ENCODE data around the gene SEPTIN10.
"Not testable (repeated sequence)": the region's sequence is repeated elsewhere in the genome, so short reads cannot be mapped to it uniquely, and the experiment has no call there.

SEPTIN10 gene

DNA sequence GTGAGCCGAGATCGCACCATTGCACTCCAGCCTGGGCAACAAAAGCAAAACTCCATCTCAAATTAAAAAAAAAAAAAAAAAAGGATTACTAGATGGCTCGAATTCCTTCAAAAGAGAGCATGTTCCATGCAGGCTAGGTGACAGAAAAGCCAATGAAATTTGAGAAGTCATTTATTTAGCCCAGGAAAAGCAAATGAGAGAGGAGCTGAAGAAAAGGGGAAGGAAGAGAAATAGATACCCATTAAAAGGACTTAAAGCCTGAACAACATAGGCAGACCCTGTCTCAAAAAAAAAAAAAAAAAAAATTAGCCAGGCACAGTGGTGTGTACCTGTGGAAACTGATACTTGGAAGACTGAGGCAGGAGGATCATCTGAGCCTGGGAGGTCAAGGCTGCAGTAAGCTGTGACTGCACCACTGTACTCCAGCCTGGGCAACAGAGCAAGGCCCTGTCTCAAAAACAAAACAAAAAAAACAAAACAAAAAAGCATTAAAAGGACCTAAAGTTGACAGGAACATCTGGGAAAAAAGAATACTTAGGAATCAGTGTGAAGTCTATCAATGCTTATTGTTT lies 11.1 kb downstream of the SEPTIN10 start:
- Mint-ChIP-seq H3K36me3 (ENCODE audit: insufficient read depth) (no peaks in the 10 kb centered on the region), H3K9me3 (no peaks in the 10 kb centered on the region), H3K4me1 (ENCODE audit: low read depth in 2 of 2) (no peaks in the 10 kb centered on the region), H3K27ac (no peak overlapping the region), H3K27me3 (peaks cover 36 to 52% of the 10 kb centered on the region in 2 donors), H3K4me3 (no peak overlapping the region)
- no peak for ATAC-seq (replicated peaks)
- no peak for DNase-seq

DNA sequence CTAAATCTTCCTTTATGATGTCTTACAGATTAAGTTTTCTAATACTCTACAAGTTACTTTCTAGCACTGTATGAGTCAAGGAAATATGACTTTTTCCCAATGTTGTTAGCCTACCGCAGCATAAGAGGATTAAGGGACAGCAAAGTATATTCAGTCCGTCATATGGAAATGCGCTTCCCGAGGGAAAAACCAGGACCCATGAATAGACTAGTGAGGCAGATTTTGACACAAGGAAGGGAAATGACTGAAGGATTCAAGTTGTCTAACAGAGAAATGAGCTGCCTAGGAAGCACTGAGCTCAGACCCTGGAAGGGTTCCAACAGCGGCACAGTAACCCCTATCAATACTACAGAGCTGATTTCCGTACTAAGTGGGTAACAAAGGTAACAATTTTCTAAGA lies 12.0 kb downstream of the SEPTIN10 start:
- Mint-ChIP-seq H3K9me3 (no peaks in the 10 kb centered on the region), H3K36me3 (ENCODE audit: insufficient read depth) (no peaks in the 10 kb centered on the region)

DNA sequence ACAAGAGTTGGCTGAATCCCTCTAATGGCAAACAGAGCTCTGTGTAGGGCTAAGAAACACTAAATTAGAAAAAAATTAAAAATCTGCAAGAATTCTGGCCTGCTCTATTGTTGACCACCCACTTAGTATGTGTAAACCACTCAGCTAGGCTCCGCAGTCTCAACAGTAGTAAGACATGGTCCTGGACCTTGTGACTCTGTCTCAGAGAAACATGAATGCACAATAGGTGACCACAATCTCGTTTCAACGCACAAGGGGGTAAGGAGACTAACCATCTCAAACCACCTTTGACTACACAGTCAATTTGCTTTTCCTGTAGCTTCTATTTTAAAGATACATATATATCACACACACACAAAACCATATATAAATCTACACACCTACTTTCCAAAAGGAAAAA lies 16.5 kb downstream of the SEPTIN10 start:
- ATAC-seq (replicated peaks) = no peak
- H3K27ac Mint-ChIP-seq = no peak overlapping the region
- no peaks in the 10 kb centered on the region for H3K9me3 Mint-ChIP-seq

More for the DNA sequence above, 12.0 kb downstream of the SEPTIN10 start:
- ATAC-seq (replicated peaks) (no peak), DNase-seq (no peak)
- Mint-ChIP-seq H3K27ac (no peak overlapping the region), H3K27me3 (peaks cover 33 to 46% of the 10 kb centered on the region in 2 donors), H3K4me3 (no peak overlapping the region), H3K4me1 (ENCODE audit: low read depth in 2 of 2) (no peaks in the 10 kb centered on the region)

DNA sequence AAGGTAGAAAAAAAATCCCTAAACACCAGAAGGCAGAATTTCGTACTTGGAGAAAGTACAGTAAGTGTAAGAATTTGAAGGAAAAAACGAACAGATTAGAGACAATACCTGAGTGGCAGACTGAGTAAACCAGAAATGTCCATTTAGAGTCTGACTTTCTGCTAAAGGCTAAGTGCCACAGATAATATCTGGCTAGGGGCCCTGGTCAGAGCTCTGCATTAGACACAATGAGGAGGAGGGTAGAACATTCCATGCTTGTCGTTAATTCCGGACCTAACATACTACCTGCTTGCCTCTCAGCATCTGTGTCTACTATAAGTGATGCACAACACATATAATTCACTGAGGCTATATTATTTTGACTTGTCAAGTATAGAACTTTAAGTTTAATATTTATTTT lies 18.1 kb downstream of the SEPTIN10 start:
- no peaks in the 10 kb centered on the region for H3K9me3 Mint-ChIP-seq
- ATAC-seq (replicated peaks) (no peak), DNase-seq (no peak)
- H3K4me3 Mint-ChIP-seq = no peak overlapping the region
- H3K36me3 Mint-ChIP-seq (ENCODE audit: insufficient read depth) = no peaks in the 10 kb centered on the region
- no peak overlapping the region for H3K27ac Mint-ChIP-seq
- peaks cover 18 to 31% of the 10 kb centered on the region in 2 donors for H3K27me3 Mint-ChIP-seq
- H3K4me1 Mint-ChIP-seq (ENCODE audit: low read depth in 2 of 2) = no peaks in the 10 kb centered on the region

More for the DNA sequence above, 16.5 kb downstream of the SEPTIN10 start:
- DNase-seq = no peak
- no peaks in the 10 kb centered on the region for H3K36me3 Mint-ChIP-seq (ENCODE audit: insufficient read depth)
- H3K27me3 Mint-ChIP-seq = peaks cover 24 to 28% of the 10 kb centered on the region in 2 donors
- no peaks in the 10 kb centered on the region for H3K4me1 Mint-ChIP-seq (ENCODE audit: low read depth in 2 of 2)
- no peak overlapping the region for H3K4me3 Mint-ChIP-seq

DNA sequence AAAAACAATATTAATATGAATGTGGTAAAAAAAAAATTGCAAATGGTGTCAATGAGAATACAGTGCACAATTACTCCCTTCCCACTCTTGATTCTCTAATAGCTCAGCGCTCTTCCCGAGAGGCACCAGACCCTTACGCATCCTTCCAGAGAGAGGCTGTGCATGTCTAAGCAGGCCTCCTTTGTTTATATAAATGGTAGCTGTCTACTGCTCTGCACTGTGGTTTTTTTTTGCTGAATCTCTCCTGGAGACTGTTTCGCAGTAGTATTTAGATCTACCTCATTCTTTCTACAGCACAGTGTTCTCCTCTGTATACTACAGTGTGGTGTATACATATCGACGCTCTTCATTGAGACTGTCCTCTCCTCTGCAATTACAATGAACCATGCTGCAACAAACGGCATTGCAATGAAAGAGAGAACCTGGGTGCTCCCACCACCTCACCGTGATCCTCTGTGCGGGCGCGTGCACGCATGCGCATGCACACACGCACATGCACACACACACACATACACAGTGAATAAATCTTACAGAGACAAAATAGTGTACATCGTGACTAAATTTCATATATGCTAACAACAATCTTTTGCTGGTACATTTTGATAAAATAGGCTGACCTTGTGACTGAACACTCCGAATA lies 19.4 kb downstream of the SEPTIN10 start:
- Mint-ChIP-seq H3K27ac (no peak overlapping the region), H3K9me3 (no peaks in the 10 kb centered on the region), H3K36me3 (ENCODE audit: insufficient read depth) (no peaks in the 10 kb centered on the region), H3K4me3 (no peak overlapping the region), H3K27me3 (peaks cover 12 to 23% of the 10 kb centered on the region in 2 donors), H3K4me1 (ENCODE audit: low read depth in 2 of 2) (no peaks in the 10 kb centered on the region)
- ATAC-seq (replicated peaks) = no peak
- DNase-seq = no peak

DNA sequence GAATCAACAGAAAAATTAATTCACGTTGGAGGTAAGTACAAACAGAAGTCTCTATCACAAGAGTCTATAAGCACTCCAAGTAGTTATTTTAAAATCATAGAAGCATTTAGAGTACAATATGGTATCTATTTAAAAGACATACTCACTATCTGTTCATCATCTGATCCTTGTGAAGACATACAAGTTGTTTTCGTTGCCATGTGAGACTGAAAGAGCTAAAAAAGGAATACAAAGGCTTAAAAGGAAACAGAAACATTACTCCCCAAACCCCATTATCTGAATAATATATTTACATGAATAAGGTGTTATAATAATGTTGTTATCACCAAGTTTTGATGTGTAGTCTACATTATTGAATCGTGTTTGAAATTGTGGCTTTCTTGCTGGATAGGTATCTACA lies 20.9 kb downstream of the SEPTIN10 start:
- H3K4me3 Mint-ChIP-seq = no peak overlapping the region
- H3K9me3 Mint-ChIP-seq = no peaks in the 10 kb centered on the region
- H3K36me3 Mint-ChIP-seq (ENCODE audit: insufficient read depth) = no peaks in the 10 kb centered on the region
- H3K27ac Mint-ChIP-seq = no peak overlapping the region
- no peak for ATAC-seq (replicated peaks)
- H3K27me3 Mint-ChIP-seq = peaks cover 12 to 23% of the 10 kb centered on the region in 2 donors
- DNase-seq = no peak
- no peaks in the 10 kb centered on the region for H3K4me1 Mint-ChIP-seq (ENCODE audit: low read depth in 2 of 2)

DNA sequence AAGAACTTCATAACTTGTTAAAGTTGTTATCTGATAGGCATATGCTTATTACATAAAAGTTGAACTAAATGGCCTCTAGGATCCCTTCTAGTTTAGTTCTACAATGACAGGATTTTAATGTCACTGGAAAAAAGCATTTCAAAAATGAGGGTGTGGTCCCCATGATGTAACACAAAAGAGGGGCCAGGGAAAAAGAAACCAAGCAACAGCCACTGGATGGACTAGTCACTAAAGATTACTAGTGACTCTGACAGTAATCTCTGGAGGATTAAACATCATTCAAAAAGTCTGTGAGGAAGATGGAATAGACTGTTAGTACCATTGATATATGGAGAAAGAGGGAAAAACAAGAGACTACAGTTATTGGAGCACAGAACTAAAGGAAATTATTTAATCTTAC lies 22.6 kb downstream of the SEPTIN10 start:
- Mint-ChIP-seq H3K27ac (no peak overlapping the region), H3K4me1 (ENCODE audit: low read depth in 2 of 2) (no peaks in the 10 kb centered on the region), H3K36me3 (ENCODE audit: insufficient read depth) (no peaks in the 10 kb centered on the region), H3K27me3 (peaks cover 12 to 23% of the 10 kb centered on the region in 2 donors), H3K9me3 (no peaks in the 10 kb centered on the region), H3K4me3 (no peak overlapping the region)
- no peak for ATAC-seq (replicated peaks)
- no peak for DNase-seq

DNA sequence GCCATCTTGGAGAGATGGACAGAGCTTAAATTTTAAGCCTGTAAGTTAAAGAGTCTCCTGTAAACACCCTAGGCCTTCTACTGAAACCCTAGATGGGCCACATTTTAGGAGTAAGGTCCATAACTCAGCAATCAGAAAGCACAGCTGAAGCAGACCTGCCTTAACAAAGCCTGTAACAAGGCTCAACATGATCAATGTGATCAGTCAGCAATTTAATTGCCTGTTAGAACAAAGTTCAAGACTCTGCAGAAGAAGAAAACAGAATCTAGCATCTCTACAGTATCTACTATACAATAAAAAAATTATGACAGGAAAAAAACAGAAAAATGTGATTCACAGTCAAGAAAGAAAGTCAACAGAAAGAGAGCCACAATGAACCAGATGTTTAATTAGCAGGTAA lies 27.1 kb downstream of the SEPTIN10 start:
- Mint-ChIP-seq H3K9me3 (no peaks in the 10 kb centered on the region), H3K27me3 (peaks cover 12 to 14% of the 10 kb centered on the region in 2 donors), H3K4me3 (no peak overlapping the region), H3K36me3 (ENCODE audit: insufficient read depth) (no peaks in the 10 kb centered on the region), H3K4me1 (ENCODE audit: low read depth in 2 of 2) (no peaks in the 10 kb centered on the region), H3K27ac (peak overlapping the region in 1 of 2 donors; percentile 26)
- ATAC-seq (replicated peaks) (no peak), DNase-seq (no peak)

DNA sequence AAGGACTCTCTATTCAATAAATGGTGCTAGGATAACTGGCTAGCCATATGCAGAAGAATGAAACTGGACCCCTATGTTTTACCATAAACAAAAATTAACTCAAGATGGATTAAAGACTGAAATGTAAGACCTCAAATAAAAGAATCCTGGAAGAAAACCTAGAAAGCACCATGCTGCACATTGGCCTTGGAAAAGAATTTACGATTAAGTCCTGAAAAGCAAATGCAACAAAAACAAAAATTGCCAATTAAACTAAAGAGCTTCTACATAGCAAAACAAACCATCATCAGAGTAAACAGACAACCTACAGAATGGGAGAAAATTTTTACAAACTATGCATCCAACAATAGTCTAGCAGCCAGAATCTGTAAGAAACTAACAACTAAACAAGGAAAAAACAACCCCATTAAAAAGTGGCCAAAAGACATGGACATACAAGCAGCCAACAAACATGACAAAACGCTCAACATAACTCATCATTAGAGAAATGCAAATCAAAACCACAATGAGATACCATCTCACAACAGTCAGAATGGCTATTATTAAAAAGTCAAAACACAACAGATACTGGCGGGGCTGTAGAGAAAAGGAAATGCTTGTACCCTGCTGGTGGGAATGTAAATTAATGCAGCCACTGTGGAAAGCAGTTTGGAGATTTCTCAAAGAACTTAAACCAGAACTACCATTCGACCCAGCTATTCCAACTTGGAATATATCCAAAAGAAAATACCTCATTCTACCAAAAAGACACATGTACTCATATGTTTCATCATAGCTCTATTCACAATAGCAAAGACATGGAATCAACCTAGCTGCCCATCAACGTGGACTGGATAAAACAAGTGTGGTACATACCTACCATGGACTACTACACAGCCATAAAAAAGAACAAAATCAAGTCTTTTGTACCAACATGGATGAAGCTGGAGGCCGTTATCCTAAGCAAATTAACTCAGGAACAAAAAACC lies 30.6 kb downstream of the SEPTIN10 start:
- no peak for DNase-seq
- no peak overlapping the region for H3K27ac Mint-ChIP-seq
- no peak for ATAC-seq (replicated peaks)
- no peak overlapping the region for H3K4me3 Mint-ChIP-seq
- peaks cover 0 to 8% of the 10 kb centered on the region in 2 donors for H3K27me3 Mint-ChIP-seq
- no peaks in the 10 kb centered on the region for H3K36me3 Mint-ChIP-seq (ENCODE audit: insufficient read depth)
- H3K9me3 Mint-ChIP-seq = no peaks in the 10 kb centered on the region
- H3K4me1 Mint-ChIP-seq (ENCODE audit: low read depth in 2 of 2) = no peaks in the 10 kb centered on the region

DNA sequence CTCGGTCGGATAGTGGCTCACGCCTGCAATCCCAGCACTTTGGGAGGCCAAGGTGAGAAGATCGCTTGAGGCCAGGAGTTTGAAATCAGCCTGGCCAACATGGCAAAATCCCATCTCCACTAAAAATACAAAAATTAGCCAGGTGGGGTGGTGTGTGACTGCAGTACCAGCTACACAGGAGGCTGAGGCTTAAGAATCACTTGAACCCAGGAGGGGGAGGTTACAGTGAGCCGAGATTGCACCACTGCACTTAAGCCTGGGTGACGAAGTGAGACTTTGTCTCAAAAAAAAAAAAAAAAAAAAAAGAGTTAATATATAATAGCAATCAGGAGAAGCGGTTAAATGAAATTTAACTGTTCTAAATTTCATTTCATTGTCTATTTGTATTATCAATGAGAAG lies 36.1 kb downstream of the SEPTIN10 start:
- ATAC-seq (replicated peaks); H3K4me3 Mint-ChIP-seq; DNase-seq; H3K9me3 Mint-ChIP-seq; H3K4me1 Mint-ChIP-seq (ENCODE audit: low read depth in 2 of 2); H3K27ac Mint-ChIP-seq; H3K36me3 Mint-ChIP-seq (ENCODE audit: insufficient read depth): not testable (repeated sequence)
- H3K27me3 Mint-ChIP-seq = peaks cover 9 to 13% of the 10 kb centered on the region in 2 donors

DNA sequence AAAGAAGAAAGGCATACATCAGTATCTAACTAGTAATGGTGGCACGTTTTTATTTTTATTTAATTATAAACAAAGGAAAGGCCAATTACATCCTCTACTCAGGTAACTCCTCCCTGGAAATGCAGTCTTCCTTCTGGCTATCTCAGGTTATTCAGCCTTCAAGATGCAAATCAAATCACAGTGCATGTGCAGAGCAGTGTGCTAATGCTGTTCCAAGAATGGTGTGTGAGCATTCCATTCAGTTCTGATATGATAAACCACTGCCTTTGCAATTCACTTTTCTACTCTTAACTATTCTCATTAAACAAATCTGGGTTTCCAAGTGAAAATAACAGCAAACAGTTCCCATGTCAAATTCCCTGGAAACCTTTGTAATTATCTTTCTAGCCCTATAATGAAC lies 38.4 kb downstream of the SEPTIN10 start:
- no peaks in the 10 kb centered on the region for H3K9me3 Mint-ChIP-seq
- no peak overlapping the region for H3K4me3 Mint-ChIP-seq
- no peaks in the 10 kb centered on the region for H3K36me3 Mint-ChIP-seq (ENCODE audit: insufficient read depth)
- no peak for ATAC-seq (replicated peaks)
- H3K27me3 Mint-ChIP-seq = peaks cover 12 to 18% of the 10 kb centered on the region in 2 donors
- H3K27ac Mint-ChIP-seq = no peak overlapping the region
- no peaks in the 10 kb centered on the region for H3K4me1 Mint-ChIP-seq (ENCODE audit: low read depth in 2 of 2)
- DNase-seq = no peak

DNA sequence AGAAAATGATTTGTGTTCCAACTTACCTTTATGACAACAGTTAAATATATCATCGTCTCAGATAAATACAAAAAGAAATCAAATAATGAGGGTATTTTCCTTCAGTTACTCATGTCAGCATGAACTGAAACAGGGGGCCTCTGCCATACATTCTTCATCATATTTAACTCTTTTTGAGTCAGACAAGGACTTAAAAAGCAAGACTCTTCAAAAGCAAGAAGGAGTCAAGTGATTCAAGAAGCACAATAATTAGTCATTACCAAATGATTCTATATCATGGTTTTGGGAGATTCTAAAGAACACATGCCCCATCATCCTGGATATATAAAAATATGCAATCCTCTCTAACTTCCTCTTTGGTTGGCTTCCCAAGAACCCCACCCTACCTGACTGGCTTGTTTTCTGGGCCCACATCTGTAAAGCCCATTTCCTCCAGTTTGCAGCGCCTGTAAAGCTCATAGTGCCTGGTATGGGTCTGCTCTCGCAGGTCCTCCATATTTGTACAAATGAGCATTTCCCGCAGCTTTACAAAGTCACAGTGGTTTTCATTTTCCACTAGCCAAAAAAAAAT lies 49.7 kb downstream of the SEPTIN10 start:
- H3K27ac Mint-ChIP-seq = no peak overlapping the region
- ATAC-seq (replicated peaks) (no peak), DNase-seq (no peak)
- no peak overlapping the region for H3K4me3 Mint-ChIP-seq
- peaks cover 17 to 27% of the 10 kb centered on the region in 2 donors for H3K27me3 Mint-ChIP-seq
- no peaks in the 10 kb centered on the region for H3K36me3 Mint-ChIP-seq (ENCODE audit: insufficient read depth)
- H3K9me3 Mint-ChIP-seq = no peaks in the 10 kb centered on the region
- H3K4me1 Mint-ChIP-seq (ENCODE audit: low read depth in 2 of 2) = no peaks in the 10 kb centered on the region

DNA sequence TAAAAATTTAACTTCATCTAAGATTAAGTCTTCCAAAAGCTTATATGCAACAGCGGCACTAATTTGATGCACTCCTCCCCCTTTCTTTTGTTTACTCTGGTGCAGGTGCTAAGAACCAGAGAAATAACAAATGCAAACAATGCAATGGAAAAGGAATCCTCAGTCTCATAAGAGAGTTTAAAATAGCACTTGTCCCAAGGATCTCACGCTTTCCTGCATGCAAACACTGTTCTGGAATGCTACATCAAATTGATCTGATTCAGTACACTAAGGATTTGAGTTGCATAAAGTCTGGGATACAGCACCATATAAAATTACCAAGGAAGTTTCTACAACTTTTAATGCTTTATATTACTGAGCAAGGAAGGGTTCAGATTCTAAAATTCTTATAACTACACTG lies 50.5 kb downstream of the SEPTIN10 start:
- Mint-ChIP-seq H3K36me3 (ENCODE audit: insufficient read depth) (no peaks in the 10 kb centered on the region), H3K27me3 (peaks cover 17 to 27% of the 10 kb centered on the region in 2 donors), H3K4me1 (ENCODE audit: low read depth in 2 of 2) (no peaks in the 10 kb centered on the region), H3K9me3 (no peaks in the 10 kb centered on the region), H3K4me3 (no peak overlapping the region), H3K27ac (no peak overlapping the region)
- no peak for ATAC-seq (replicated peaks)
- DNase-seq = no peak

All from effector memory CD8-positive, alpha-beta T cell (primary cell).